IMR-90 (cell line): ENCODE data around the gene L1TD1. TPM values are rescaled to one million over a fixed set of nuclear protein-coding genes. Genes with fewer than 3 reads are reported as not detected.
A peak's percentile ranks its signal among the peaks of the same experiment; 100 is the strongest.

Experiments used
- ATAC-seq: fragments of 200-7000 bp; cut with Tn5 transposase; 2 replicates; pipeline ENCODE4 v1.9.1; 2020; ENCODE audit warnings: low read depth, mild to moderate bottlenecking, moderate library complexity
- BruUV-seq: library from RNA; stranded (reverse); fragments of 400-500 nt; replicated peaks from 2 replicates; lab custom pipeline; 2021; lab: Mats Ljungman, UMichigan
- CTCF ChIA-PET: fragments of 300-600 bp; formaldehyde crosslinking; extraction: SDS; loops from one replicate; lab custom pipeline; 2021; ENCODE audit warnings: antibody characterized with exemption; lab: Yijun Ruan, JAX
- POLR2A ChIA-PET: fragments of 300-600 bp; sonication (Branson Sonifier 250); formaldehyde crosslinking; loops from one replicate; lab custom pipeline; 2022; ENCODE audit warnings: antibody characterized with exemption; ENCODE audit not compliant: unreplicated experiment; lab: Charles Lee
- DNase-seq: peaks from one replicate; pipeline ENCODE4 v3.0.0; 2013
- H2AFZ ChIP-seq: replicated peaks from 2 replicates; pipeline ENCODE3; 2013; ENCODE audit warnings: low read length, mild to moderate bottlenecking; ENCODE audit not compliant: poor library complexity
- H2AK5ac ChIP-seq: 2 replicates; pipeline ENCODE4 v1.6.1; 2013; ENCODE audit warnings: low read depth, low read length, inconsistent platforms
- H2AK9ac ChIP-seq: replicated peaks from 2 replicates; pipeline ENCODE3; 2013; ENCODE audit warnings: mild to moderate bottlenecking, low read depth, low read length, moderate library complexity; ENCODE audit not compliant: poor library complexity
- H2BK120ac ChIP-seq: 2 replicates; pipeline ENCODE4 v1.6.1; 2013; ENCODE audit warnings: low read depth, low read length, inconsistent platforms
- H2BK15ac ChIP-seq: 3 replicates; pipeline ENCODE4 v1.6.1; 2013; ENCODE audit warnings: low read depth, low read length, inconsistent platforms
- H2BK20ac ChIP-seq: 2 replicates; pipeline ENCODE4 v1.6.1; 2013; ENCODE audit warnings: low read depth, mild to moderate bottlenecking, inconsistent platforms, low read length, moderate library complexity
- H2BK5ac ChIP-seq: 2 replicates; pipeline ENCODE4 v1.6.1; 2013; ENCODE audit warnings: mild to moderate bottlenecking, low read depth, low read length, inconsistent platforms; ENCODE audit not compliant: poor library complexity, severe bottlenecking
- H3K14ac ChIP-seq: replicated peaks from 2 replicates; pipeline ENCODE4 v1.6.1; 2013; ENCODE audit warnings: low read depth, low read length, inconsistent platforms
- H3K18ac ChIP-seq: 2 replicates; pipeline ENCODE4 v1.6.1; 2013; ENCODE audit warnings: low read depth, low read length, control low read depth
- H3K23ac ChIP-seq: 2 replicates; pipeline ENCODE4 v1.6.1; 2013; ENCODE audit warnings: low read depth, low read length, inconsistent platforms
- H3K27ac ChIP-seq: 2 replicates; pipeline ENCODE4 v1.5.1; 2013; ENCODE audit warnings: mild to moderate bottlenecking, control low read depth, low read length; ENCODE audit not compliant: insufficient read depth
- H3K27me3 ChIP-seq: 2 replicates; pipeline ENCODE4 v1.6.1; 2013; ENCODE audit warnings: low read length; ENCODE audit not compliant: control insufficient read depth, insufficient read depth
- H3K36me3 ChIP-seq: 2 replicates; pipeline ENCODE4 v1.6.1; 2013; ENCODE audit warnings: low read length, mixed read lengths; ENCODE audit not compliant: control insufficient read depth, insufficient read depth
- H3K4ac ChIP-seq: 2 replicates; pipeline ENCODE4 v1.6.1; 2013; ENCODE audit warnings: low read depth, low read length, inconsistent platforms
- H3K4me1 ChIP-seq: 2 replicates; pipeline ENCODE4 v1.6.1; 2013; ENCODE audit warnings: low read length, mixed read lengths; ENCODE audit not compliant: control insufficient read depth, insufficient read depth
- H3K4me2 ChIP-seq: 2 replicates; pipeline ENCODE4 v1.6.1; 2013; ENCODE audit warnings: low read depth, mild to moderate bottlenecking, control low read depth, low read length, moderate library complexity
- H3K4me3 ChIP-seq: 2 replicates; pipeline ENCODE4 v1.5.1; 2013; ENCODE audit warnings: low read depth, mild to moderate bottlenecking, control low read depth, low read length, moderate library complexity; ENCODE audit not compliant: insufficient read depth
- H3K56ac ChIP-seq: 2 replicates; pipeline ENCODE4 v1.6.1; 2013; ENCODE audit warnings: low read length, inconsistent platforms; ENCODE audit not compliant: insufficient read depth; ENCODE audit errors: extremely low read depth
- H3K79me1 ChIP-seq, 2 experiments: 2 replicates each; pipeline ENCODE4 v1.6.1; 2013; ENCODE audit warnings: low read length in 2 of 2, inconsistent platforms in 1 of 2, low read depth in 1 of 2
- H3K9ac ChIP-seq: 2 replicates; pipeline ENCODE4 v1.6.1; 2013; ENCODE audit warnings: low read depth, low read length, control low read depth
- H3K9me1 ChIP-seq: 2 replicates; pipeline ENCODE4 v1.6.1; 2013; ENCODE audit warnings: low read length, inconsistent platforms; ENCODE audit not compliant: insufficient read depth
- H3K9me3 ChIP-seq: 2 replicates; pipeline ENCODE4 v1.6.1; 2013; ENCODE audit warnings: low read length; ENCODE audit not compliant: control insufficient read depth, insufficient read depth
- H4K20me1 ChIP-seq: 2 replicates; pipeline ENCODE4 v1.6.1; 2013; ENCODE audit warnings: low read length, inconsistent platforms; ENCODE audit not compliant: insufficient read depth
- H4K5ac ChIP-seq: 2 replicates; pipeline ENCODE4 v1.6.1; 2013; ENCODE audit warnings: mild to moderate bottlenecking, low read depth, low read length, control low read depth
- H4K8ac ChIP-seq, 2 experiments: 2 replicates each; pipeline ENCODE4 v1.6.1; 2013; ENCODE audit warnings: low read depth in 2 of 2, low read length in 2 of 2, control low read depth in 1 of 2, inconsistent platforms in 1 of 2
- H4K91ac ChIP-seq: 2 replicates; pipeline ENCODE4 v1.6.1; 2013; ENCODE audit warnings: low read depth, low read length, inconsistent platforms; ENCODE audit not compliant: insufficient read depth
- BHLHE40 ChIP-seq: fragments of 150-350 bp; IDR thresholded peaks from 2 replicates; pipeline ENCODE4 v1.6.1; 2016; ENCODE audit warnings: mild to moderate bottlenecking, low read depth, low read length
- CEBPB ChIP-seq: IDR thresholded peaks from 2 replicates; pipeline ENCODE4 v1.6.1; 2012; ENCODE audit warnings: low read depth, low read length, improper control_type of control experiment
- CHD1 ChIP-seq: IDR thresholded peaks from 2 replicates; pipeline ENCODE4 v1.6.1; 2012; ENCODE audit warnings: low read depth, low read length, improper control_type of control experiment
- FOS ChIP-seq: fragments of 150-350 bp; IDR thresholded peaks from 2 replicates; pipeline ENCODE4 v1.6.1; 2016; ENCODE audit warnings: low read depth, low read length
- RAD21 ChIP-seq: IDR thresholded peaks from 2 replicates; pipeline ENCODE4 v1.6.1; 2012; ENCODE audit warnings: low read length, improper control_type of control experiment
- RCOR1 ChIP-seq: IDR thresholded peaks from 2 replicates; pipeline ENCODE4 v1.6.1; 2012; ENCODE audit warnings: mild to moderate bottlenecking, low read length, improper control_type of control experiment; ENCODE audit not compliant: insufficient replicate concordance
- RFX5 ChIP-seq: IDR thresholded peaks from 2 replicates; pipeline ENCODE4 v1.8.0; 2012; ENCODE audit warnings: low read depth, mild to moderate bottlenecking, low read length, moderate library complexity
- WGBS, 2 experiments: methylation state at CpG; one replicate each; pipeline versions ENCODE4 v1.1.5 to v1.1.7; 2013; ENCODE audit warnings: missing lambda C conversion rate in 2 of 2; ENCODE audit not compliant: insufficient read length in 1 of 2; ENCODE audit errors: extremely low coverage in 2 of 2; 5-methylcytosine and 5-hydroxymethylcytosine counted together
- dilution Hi-C: fragments of 300-500 bp; cut with HindIII; formaldehyde crosslinking; loops from one replicate; pipeline ENCODE4 v1.14.3; 2018; ENCODE audit warnings: low sequenced_read_pairs; ENCODE audit not compliant: unreplicated experiment
- in situ Hi-C: fragments of 300-500 bp; cut with MboI; formaldehyde crosslinking; loops from 3 replicates; pipeline ENCODE4 v1.14.3; 2019; ENCODE audit warnings: low sequenced_read_pairs, inconsistent platforms, mixed read lengths
- intact Hi-C: fragments of 100-400 bp; cut with micrococcal nuclease; formaldehyde crosslinking; loops from 2 replicates; pipeline ENCODE4 v1.10.0; 2022
- polyA plus RNA-seq, 3 experiments: library from polyadenylated mRNA; depleted of rRNA; stranded (reverse); fragments of >200 nt; gene quantifications; 2 replicates each; pipeline ENCODE4 v1.2.3, GENCODE V29; 2012; ENCODE audit warnings: low replicate concordance in 1 of 3
- total RNA-seq: library from RNA; depleted of rRNA; stranded (reverse); fragments of >200 nt; gene quantifications from 2 replicates; pipeline ENCODE4 v1.2.3, GENCODE V29; 2012
- TF ChIP-seq, protein P1 (sequence below): fragments of 150-350 bp; IDR thresholded peaks from 2 replicates; pipeline ENCODE4 v1.6.1; 2017; ENCODE audit warnings: mild to moderate bottlenecking, antibody characterized with exemption, low read length, low read depth

Gene L1TD1
- total and polyA plus RNA-seq, 2 of the 4 experiments (the other 2 are of a cell fraction), result not detected

DNA sequence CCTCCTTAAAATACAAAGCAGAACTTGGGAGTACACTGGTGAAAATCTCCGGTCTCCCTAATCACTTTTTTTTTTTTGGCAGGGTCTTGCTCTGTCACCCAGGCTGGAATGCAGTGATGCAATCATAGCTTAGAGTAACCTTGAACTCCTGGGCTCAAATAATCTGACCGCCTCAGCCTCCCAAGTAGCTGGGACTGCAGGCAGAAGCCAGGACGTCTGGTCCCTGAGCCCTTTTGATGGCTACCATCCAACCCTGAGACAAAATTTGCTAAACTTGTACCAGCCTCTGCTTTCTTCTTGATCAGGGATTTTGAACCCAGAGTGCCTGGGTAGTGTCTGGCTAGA is 4.1 kb downstream of the L1TD1 start:
- dilution Hi-C loops (no loop called here), in situ Hi-C loops (loop anchor here (25.0 kb wide), 1 partner anchor 539 kb away; no protein-coding TSS in a partner anchor), intact Hi-C loops (no loop called here)
- Histone ChIP-seq H3K36me3 (no peaks in the 10 kb centered on the region), H3K14ac (no peak overlapping the region), H3K4me2 (no peak overlapping the region), H3K18ac (no peak overlapping the region), H4K5ac (no peak overlapping the region), H3K23ac (no peak overlapping the region), H2AK5ac (no peak overlapping the region), H4K20me1 (no peaks in the 10 kb centered on the region), H2AFZ (no peak overlapping the region), H2BK20ac (no peak overlapping the region), H3K79me1 (no peaks in the 10 kb centered on the region), H4K91ac (no peak overlapping the region), H2BK5ac (no peak overlapping the region), H2AK9ac (no peak overlapping the region), H3K56ac (no peak overlapping the region), H3K9ac (no peak overlapping the region), H3K4ac (no peak overlapping the region), H3K9me1 (no peaks in the 10 kb centered on the region), H2BK15ac (no peak overlapping the region), H3K9me3 (peaks cover 3% of the 10 kb centered on the region), H2BK120ac (no peak overlapping the region), H4K8ac (no peak overlapping the region), H3K27ac (no peak overlapping the region), H3K27me3 (no peaks in the 10 kb centered on the region; the same call in 1 of the 2 replicates), H3K4me1 (no peaks in the 10 kb centered on the region), H3K4me3 (no peak overlapping the region)
- TF ChIP-seq RCOR1, result no peak
- no peak for TF ChIP-seq BHLHE40
- TF ChIP-seq RFX5, result no peak
- no peak for TF ChIP-seq CHD1
- no peak for TF ChIP-seq RAD21
- TF ChIP-seq, protein P1, sequence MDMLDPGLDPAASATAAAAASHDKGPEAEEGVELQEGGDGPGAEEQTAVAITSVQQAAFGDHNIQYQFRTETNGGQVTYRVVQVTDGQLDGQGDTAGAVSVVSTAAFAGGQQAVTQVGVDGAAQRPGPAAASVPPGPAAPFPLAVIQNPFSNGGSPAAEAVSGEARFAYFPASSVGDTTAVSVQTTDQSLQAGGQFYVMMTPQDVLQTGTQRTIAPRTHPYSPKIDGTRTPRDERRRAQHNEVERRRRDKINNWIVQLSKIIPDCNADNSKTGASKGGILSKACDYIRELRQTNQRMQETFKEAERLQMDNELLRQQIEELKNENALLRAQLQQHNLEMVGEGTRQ, result no peak
- no peak for TF ChIP-seq FOS
- 0 out of 2 replicates have a peak, but pooled peaks have one; percentile 12 for TF ChIP-seq CEBPB
- WGBS, 2 experiments, result 40% methylated on average over 1 of the region's 3 CpGs; no CpG with 5 or more reads in 1 of the 2 experiments
- BruUV-seq, result no TSS peak
- POLR2A ChIA-PET, result no interaction called here
- DNase-seq (no peak), ATAC-seq (no peak)
- CTCF ChIA-PET, result no interaction called here
